Measurements from ENCODE around the gene HOXC12.

The HOXC12 gene

DNA sequence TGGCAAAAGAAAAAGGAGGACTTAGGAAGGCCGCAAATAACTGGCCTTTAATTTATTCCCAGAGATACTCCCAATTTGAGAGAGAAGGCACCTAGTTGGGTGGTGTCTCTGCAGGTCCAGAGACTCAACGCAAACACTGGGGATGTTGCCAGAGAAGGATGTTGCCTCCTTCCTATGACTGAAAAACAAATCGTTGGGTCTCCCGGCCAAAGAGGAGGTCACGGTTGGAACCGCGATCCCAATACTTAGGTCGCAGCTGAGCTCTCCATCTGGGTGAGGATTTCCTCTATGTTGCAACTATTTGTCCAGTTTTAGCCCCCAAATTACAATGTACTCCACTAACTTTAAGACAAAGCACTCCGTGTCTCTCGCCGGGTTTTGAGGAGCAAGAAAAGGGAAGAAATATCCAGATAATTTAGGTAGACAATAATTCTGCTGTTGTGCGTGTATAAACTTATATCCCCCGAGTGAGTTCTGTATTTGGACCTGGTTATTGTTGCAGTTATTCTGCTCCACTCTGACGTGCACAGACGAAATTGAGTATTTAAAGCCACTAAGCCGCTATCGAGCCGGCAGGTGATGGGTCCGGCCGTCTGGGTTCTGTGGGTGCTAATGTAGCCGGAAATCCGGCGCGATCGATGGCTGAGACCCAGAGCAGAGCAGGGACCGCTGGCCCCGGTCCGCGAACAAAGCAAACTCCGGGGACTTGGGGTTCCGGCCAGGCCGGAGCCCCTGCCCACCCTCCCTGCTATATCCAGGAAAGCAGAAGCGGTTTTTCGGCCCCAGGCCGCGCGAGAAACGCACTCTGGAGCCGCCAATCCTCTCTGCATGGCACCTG is 5.7 kb downstream of the HOXC12 start:
- no peak for TF ChIP-seq CTCF (conservative IDR thresholded peaks at IDR 0.05; ENCODE audit: low read depth, low read length)
- no peak overlapping the region for H3K4me3 ChIP-seq (ENCODE audit: low read depth, low read length)
- no peak for DNase-seq (ENCODE audit: low read depth)

DNA sequence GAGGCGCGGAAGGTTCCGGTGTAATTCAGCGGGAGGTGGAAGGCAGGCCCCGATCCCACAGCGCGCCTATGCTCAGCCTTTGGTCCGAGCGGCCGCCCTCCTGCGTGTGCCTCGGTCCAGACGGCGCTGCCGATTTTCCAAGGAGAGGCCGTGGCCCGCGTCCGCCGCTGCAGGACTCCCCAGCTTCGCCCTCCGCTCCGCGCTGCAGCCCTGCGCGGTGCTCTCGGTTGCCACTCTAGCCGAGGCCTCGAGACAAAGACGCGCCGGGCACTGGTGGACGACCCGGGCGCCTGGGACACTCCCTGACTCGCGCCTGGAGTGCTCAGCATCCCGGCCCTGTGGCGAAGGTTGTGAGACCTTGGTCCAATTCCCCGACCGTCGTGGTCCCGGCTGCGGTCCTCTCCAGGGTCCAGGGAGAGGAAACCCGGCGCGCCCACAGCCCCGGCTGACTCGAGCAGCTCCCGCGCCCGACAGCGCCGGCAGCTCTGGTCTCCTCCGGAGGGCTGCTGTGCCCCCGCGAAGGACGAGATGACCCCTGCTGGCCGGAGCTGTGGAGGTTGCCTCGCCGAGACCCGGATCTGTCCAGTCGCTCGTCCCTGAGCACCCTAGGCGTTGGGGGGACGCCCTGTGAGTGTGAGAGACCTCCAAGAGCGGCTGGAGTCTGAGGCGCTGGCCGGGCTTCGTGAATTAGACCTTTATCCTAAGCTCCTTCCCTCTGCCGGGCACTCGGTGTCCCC is 6.5 kb downstream of the HOXC12 start:
- no peak for DNase-seq (ENCODE audit: low read depth)
- TF ChIP-seq CTCF (conservative IDR thresholded peaks at IDR 0.05; ENCODE audit: low read depth, low read length) = no peak
- no peak overlapping the region for H3K4me3 ChIP-seq (ENCODE audit: low read depth, low read length)

DNA sequence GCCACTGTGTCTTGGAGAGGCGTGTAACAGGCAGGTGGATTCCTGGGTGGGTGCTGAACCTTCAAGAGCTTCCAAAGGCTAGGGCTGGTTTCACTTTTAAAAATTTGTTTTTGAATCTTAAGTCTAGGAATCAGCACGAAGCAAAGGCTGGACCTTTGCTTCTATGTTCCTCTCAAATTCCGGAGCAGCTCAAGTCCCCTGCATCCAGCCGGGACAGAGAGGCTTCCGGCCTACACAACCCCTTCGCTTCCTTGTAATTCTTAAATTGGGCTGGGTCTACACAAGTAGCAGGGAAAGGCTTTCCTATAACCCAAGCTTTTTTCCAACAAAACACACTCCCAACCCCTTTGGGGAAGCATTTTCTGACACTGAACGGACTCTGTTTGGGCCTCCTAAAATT is 8.3 kb downstream of the HOXC12 start:
- DNase-seq (ENCODE audit: low read depth) = no peak
- no peak for TF ChIP-seq CTCF (conservative IDR thresholded peaks at IDR 0.05; ENCODE audit: low read depth, low read length)
- H3K4me3 ChIP-seq (ENCODE audit: low read depth, low read length) = no peak overlapping the region

GRCh38 chr12:53963434-53964314 is 9.0 kb downstream of the HOXC12 start:
- H3K4me3 ChIP-seq (ENCODE audit: low read depth, low read length) = no peak overlapping the region
- no peak for DNase-seq (ENCODE audit: low read depth)
- TF ChIP-seq CTCF (conservative IDR thresholded peaks at IDR 0.05; ENCODE audit: low read depth, low read length) = no peak

DNA sequence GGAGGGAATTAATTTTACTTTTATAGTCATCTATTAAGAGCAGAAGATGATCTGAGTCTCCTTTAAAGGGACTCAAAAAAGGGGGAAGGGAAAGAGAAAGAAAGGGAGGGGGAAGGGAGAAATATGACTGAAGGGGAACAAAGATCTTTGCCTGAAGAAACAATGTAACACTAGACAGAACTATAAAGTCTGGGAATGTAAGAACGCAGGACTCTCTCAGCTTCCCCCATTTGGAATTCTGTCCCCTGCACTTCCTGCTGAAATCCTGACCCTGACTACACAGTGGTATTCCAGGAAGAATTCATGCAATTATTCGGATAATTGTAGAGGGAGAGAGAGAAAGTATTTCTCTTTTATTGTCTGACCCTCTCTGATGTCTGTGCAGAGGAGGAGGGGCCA is 9.6 kb downstream of the HOXC12 start:
- DNase-seq (ENCODE audit: low read depth) = no peak
- TF ChIP-seq CTCF (conservative IDR thresholded peaks at IDR 0.05; ENCODE audit: low read depth, low read length) = no peak

GRCh38 chr12:53965281-53966084 is 10.8 kb downstream of the HOXC12 start:
- no peak for TF ChIP-seq CTCF (conservative IDR thresholded peaks at IDR 0.05; ENCODE audit: low read depth, low read length)
- no peak for DNase-seq (ENCODE audit: low read depth)
- no peak overlapping the region for H3K4me3 ChIP-seq (ENCODE audit: low read depth, low read length)

More for the DNA sequence above, 9.6 kb downstream of the HOXC12 start:
- H3K4me3 ChIP-seq (ENCODE audit: low read depth, low read length) = no peak overlapping the region

Measured in choroid plexus epithelial cell (primary cell).